Measurements from ENCODE around the gene PAPSS2.
"Not testable (repeated sequence)": the region's sequence is repeated elsewhere in the genome, so short reads cannot be mapped to it uniquely, and the experiment has no call there.

PAPSS2 gene

GRCh38 chr10:87642486-87642885, 17.2 kb upstream of the PAPSS2 start:
- in situ Hi-C loops (cut with MboI; ENCODE audit: low sequenced_read_pairs), result no loop called here

- in situ Hi-C loops (cut with MboI; ENCODE audit: low sequenced_read_pairs), result no loop called here
Measured at GRCh38 chr10:87642988-87643387, 16.7 kb upstream of the PAPSS2 start.

GRCh38 chr10:87643920-87644319, 15.8 kb upstream of the PAPSS2 start:
- in situ Hi-C loops (cut with MboI; ENCODE audit: low sequenced_read_pairs), result no loop called here

GRCh38 chr10:87644500-87644899, 15.2 kb upstream of the PAPSS2 start:
- in situ Hi-C loops (cut with MboI; ENCODE audit: low sequenced_read_pairs), result not testable (repeated sequence)

- in situ Hi-C loops (cut with MboI; ENCODE audit: low sequenced_read_pairs), result no loop called here
Measured at GRCh38 chr10:87646192-87646909, 13.3 kb upstream of the PAPSS2 start.

- in situ Hi-C loops (cut with MboI; ENCODE audit: low sequenced_read_pairs), result no loop called here
Measured at GRCh38 chr10:87646935-87647334, 12.7 kb upstream of the PAPSS2 start.

- in situ Hi-C loops (cut with MboI; ENCODE audit: low sequenced_read_pairs), result no loop called here
Measured at GRCh38 chr10:87650838-87651589, 8.7 kb upstream of the PAPSS2 start.

GRCh38 chr10:87651801-87652200, 7.9 kb upstream of the PAPSS2 start:
- in situ Hi-C loops (cut with MboI; ENCODE audit: low sequenced_read_pairs), result no loop called here

GRCh38 chr10:87652261-87652660, 7.4 kb upstream of the PAPSS2 start:
- in situ Hi-C loops (cut with MboI; ENCODE audit: low sequenced_read_pairs), result no loop called here

- in situ Hi-C loops (cut with MboI; ENCODE audit: low sequenced_read_pairs), result no loop called here
Measured at GRCh38 chr10:87654212-87654611, 5.5 kb upstream of the PAPSS2 start.

- in situ Hi-C loops (cut with MboI; ENCODE audit: low sequenced_read_pairs), result no loop called here
Measured at GRCh38 chr10:87656431-87657072, 3.1 kb upstream of the PAPSS2 start.

GRCh38 chr10:87657371-87657770, 2.3 kb upstream of the PAPSS2 start:
- in situ Hi-C loops (cut with MboI; ENCODE audit: low sequenced_read_pairs), result no loop called here

GRCh38 chr10:87658321-87658795, 1.3 kb upstream of the PAPSS2 start:
- in situ Hi-C loops (cut with MboI; ENCODE audit: low sequenced_read_pairs), result no loop called here

GRCh38 chr10:87658858-87659555, 671 bp upstream of the PAPSS2 start:
- in situ Hi-C loops (cut with MboI; ENCODE audit: low sequenced_read_pairs), result no loop called here

- in situ Hi-C loops (cut with MboI; ENCODE audit: low sequenced_read_pairs), result no loop called here
Measured at GRCh38 chr10:87660484-87661133, 931 bp downstream of the PAPSS2 start.

- in situ Hi-C loops (cut with MboI; ENCODE audit: low sequenced_read_pairs), result no loop called here
Measured at GRCh38 chr10:87661861-87662785, 2.4 kb downstream of the PAPSS2 start.

GRCh38 chr10:87664276-87664701, 4.6 kb downstream of the PAPSS2 start:
- in situ Hi-C loops (cut with MboI; ENCODE audit: low sequenced_read_pairs), result no loop called here

GRCh38 chr10:87667493-87667892, 7.8 kb downstream of the PAPSS2 start:
- in situ Hi-C loops (cut with MboI; ENCODE audit: low sequenced_read_pairs), result no loop called here

- in situ Hi-C loops (cut with MboI; ENCODE audit: low sequenced_read_pairs), result no loop called here
Measured at GRCh38 chr10:87668324-87669074, 8.8 kb downstream of the PAPSS2 start.

Measured in hTERT RPE-1 (cell line).